ENCODE data around the gene DENND2D. TPM values are rescaled to one million over a fixed set of nuclear protein-coding genes. Genes with fewer than 3 reads are reported as not detected.

Gene DENND2D
- total and polyA plus RNA-seq, 9 of the 15 experiments (the other 6 are each of a cell fraction or from before 2014, with no cell fraction given): 0.08 to 0.44 (median 0.13) TPM; not detected in 6

DNA sequence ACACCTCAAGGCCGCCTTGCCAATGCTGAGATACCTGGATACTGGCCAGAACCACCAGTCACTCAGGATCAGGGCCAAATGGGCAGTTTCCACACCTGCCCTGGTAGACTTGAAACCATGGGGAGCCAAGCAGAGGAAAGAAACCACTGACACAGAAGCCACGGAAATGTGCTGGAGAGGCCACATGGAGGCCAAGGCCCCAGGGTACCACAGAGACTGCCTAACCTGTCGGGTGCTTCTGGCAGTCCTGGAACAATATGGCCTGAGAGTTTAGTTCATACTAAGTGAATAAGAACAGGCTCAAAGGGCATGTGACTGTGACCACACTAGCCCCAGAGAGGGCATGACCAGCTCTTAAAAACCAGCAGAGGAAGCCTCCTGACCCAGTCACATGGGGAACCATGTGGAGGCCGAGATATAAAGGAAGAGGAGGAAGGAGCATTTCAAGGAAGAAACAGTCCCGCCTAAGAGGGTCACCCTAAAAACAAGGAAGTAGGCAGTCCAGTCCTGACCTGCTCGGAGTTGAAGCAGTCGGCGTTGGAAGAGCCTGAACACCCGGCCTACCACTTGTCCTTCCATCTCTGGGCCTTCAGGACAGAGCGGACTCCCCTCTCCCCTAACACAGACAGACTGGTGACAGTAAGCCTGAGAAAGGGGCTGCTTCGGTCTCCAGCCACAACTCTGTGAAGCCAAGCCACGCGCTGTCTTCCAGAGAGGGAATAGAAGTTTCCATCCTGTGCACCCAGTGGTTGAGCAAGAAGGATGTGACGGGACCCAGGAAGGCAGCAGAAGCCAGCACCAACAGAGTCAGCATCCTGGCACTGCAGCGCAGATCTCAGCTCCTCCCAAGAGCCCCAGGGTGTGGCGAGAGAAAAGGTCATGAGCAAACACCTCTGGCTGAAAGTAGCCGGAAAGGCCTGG is at the start of gene DENND2D (continued):
- TF ChIP-seq CAMTA2 (CRISPR knock-in tag; conservative IDR thresholded peaks at IDR 0.05): no peak
- TF ChIP-seq GABPB1 (CRISPR knock-in tag; IDR thresholded peaks at IDR 0.05): no peak
- no peak for TF ChIP-seq ZNF444 (CRISPR knock-in tag; IDR thresholded peaks at IDR 0.05)
- no peak for TF ChIP-seq SRSF1 (IDR thresholded peaks at IDR 0.05; ENCODE audit: low read depth, low read length)
- TF ChIP-seq NR2C1 (IDR thresholded peaks at IDR 0.05): no peak
- peak; percentile 41; the same call in 1 of the 2 replicates for TF ChIP-seq NR2C1 (tag; IDR thresholded peaks at IDR 0.05)
- no peak for TF ChIP-seq MTA2 (IDR thresholded peaks at IDR 0.05; ENCODE audit: low read depth)
- TF ChIP-seq, protein P1, sequence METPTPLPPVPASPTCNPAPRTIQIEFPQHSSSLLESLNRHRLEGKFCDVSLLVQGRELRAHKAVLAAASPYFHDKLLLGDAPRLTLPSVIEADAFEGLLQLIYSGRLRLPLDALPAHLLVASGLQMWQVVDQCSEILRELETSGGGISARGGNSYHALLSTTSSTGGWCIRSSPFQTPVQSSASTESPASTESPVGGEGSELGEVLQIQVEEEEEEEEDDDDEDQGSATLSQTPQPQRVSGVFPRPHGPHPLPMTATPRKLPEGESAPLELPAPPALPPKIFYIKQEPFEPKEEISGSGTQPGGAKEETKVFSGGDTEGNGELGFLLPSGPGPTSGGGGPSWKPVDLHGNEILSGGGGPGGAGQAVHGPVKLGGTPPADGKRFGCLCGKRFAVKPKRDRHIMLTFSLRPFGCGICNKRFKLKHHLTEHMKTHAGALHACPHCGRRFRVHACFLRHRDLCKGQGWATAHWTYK (CRISPR knock-in tag; IDR thresholded peaks at IDR 0.05): peak; percentile 48; the same call in 1 of the 2 replicates
- no peak for TF ChIP-seq ZNF311 (CRISPR knock-in tag; IDR thresholded peaks at IDR 0.05)
- 0 out of 2 replicates have a peak, but pooled peaks have one; percentile 23 for TF ChIP-seq CXXC5 (CRISPR knock-in tag; IDR thresholded peaks at IDR 0.05)
- no peak for TF ChIP-seq ZSCAN32 (CRISPR knock-in tag; IDR thresholded peaks at IDR 0.05)
- no peak for TF ChIP-seq NR4A1 (CRISPR knock-in tag; IDR thresholded peaks at IDR 0.05)
- peak; percentile 22; the same call in 1 of the 2 replicates for TF ChIP-seq NR4A1 (tag; IDR thresholded peaks at IDR 0.05)
- no peak for TF ChIP-seq ZFP36 (IDR thresholded peaks at IDR 0.05; ENCODE audit: low read depth, low read length, partially characterized antibody)
- no peak for TF ChIP-seq TCFL5 (CRISPR knock-in tag; conservative IDR thresholded peaks at IDR 0.05)
- peak; percentile 76 for TF ChIP-seq L3MBTL2 (IDR thresholded peaks at IDR 0.05)
- TF ChIP-seq NCOA6 (IDR thresholded peaks at IDR 0.05): no peak
- no peak for TF ChIP-seq IRF2 (CRISPR knock-in tag; IDR thresholded peaks at IDR 0.05)
- TF ChIP-seq, protein P2, sequence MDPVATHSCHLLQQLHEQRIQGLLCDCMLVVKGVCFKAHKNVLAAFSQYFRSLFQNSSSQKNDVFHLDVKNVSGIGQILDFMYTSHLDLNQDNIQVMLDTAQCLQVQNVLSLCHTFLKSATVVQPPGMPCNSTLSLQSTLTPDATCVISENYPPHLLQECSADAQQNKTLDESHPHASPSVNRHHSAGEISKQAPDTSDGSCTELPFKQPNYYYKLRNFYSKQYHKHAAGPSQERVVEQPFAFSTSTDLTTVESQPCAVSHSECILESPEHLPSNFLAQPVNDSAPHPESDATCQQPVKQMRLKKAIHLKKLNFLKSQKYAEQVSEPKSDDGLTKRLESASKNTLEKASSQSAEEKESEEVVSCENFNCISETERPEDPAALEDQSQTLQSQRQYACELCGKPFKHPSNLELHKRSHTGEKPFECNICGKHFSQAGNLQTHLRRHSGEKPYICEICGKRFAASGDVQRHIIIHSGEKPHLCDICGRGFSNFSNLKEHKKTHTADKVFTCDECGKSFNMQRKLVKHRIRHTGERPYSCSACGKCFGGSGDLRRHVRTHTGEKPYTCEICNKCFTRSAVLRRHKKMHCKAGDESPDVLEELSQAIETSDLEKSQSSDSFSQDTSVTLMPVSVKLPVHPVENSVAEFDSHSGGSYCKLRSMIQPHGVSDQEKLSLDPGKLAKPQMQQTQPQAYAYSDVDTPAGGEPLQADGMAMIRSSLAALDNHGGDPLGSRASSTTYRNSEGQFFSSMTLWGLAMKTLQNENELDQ (CRISPR knock-in tag; IDR thresholded peaks at IDR 0.05; ENCODE audit: borderline replicate concordance): no peak
- TF ChIP-seq RFX5 (IDR thresholded peaks at IDR 0.05; ENCODE audit: low read depth, low read length): no peak
- TF ChIP-seq FUS (optimal IDR thresholded peaks at IDR 0.05; ENCODE audit: low read depth, low read length): no peak
- TF ChIP-seq NFATC3 (IDR thresholded peaks at IDR 0.05): no peak
- TF ChIP-seq ZNF561 (CRISPR knock-in tag; conservative IDR thresholded peaks at IDR 0.05): no peak
- TF ChIP-seq ZNF589 (CRISPR knock-in tag; IDR thresholded peaks at IDR 0.05; ENCODE audit: low read depth): no peak
- no peak for TF ChIP-seq HNRNPUL1 (IDR thresholded peaks at IDR 0.05; ENCODE audit: low read length)
- 0 out of 2 replicates have a peak, but pooled peaks have one; percentile 7 for TF ChIP-seq TCF3 (CRISPR knock-in tag; IDR thresholded peaks at IDR 0.05)
- TF ChIP-seq POU5F1 (IDR thresholded peaks at IDR 0.05; ENCODE audit: borderline replicate concordance, low read depth, low read length, partially characterized antibody): no peak

Data from K562 (cell line).